ENCODE data around the gene NCF2.

The NCF2 gene

DNA sequence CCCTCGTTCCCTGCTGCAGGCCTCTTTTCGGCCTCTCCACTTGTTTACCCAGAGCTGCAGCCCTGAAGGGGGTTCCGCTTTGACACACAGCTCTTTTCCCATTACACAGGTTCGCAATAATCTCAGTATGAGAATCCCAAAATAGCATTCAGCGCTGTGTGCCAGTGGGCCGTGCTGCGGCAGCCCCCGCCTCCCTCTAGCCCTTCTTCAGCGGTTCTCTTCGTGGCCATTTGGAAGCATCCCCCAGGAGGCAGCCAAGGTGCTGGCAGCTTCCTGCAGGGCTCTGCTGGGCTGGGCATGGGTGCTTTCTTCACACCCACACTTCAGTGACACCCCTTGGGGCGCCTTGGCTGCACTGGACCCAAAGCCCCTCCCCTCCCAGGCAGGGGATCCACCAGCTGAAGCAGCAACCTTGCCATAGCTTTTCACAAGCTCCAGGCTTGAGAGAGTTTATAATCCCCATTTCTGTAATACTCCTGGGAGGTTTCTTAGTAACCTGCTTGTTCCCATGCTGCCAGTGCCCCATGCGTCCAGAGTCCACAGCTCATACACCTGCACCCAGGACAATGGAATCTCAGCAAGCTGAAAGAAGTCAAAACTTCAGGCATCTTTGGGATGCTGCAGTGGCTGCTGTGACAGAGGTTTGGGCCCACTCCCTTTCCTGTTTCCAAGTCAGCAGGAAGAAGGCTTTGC, 8.1 kb downstream of the NCF2 start:
- DNase-seq = no peak

DNA sequence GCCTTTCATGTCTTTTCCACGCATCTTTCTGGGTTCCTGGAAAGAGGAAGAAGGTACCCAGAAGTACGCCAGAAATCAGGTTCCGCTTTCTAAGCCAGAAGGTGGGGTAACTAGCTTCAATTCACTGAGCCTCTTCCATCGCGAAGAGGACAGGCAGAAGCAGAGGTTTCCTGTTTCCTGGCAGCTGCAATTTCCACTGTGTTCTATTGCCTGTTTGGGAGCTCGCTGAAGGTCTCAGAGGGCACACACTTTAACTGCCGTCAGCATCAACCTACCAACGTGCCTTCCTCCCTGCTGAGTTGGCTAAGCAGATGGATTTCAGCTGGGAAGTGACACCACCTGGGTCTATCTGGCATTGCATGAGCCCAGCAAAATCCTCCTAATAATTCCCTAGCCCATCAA, 10.0 kb downstream of the NCF2 start:
- peak; percentile 66 for DNase-seq

DNA sequence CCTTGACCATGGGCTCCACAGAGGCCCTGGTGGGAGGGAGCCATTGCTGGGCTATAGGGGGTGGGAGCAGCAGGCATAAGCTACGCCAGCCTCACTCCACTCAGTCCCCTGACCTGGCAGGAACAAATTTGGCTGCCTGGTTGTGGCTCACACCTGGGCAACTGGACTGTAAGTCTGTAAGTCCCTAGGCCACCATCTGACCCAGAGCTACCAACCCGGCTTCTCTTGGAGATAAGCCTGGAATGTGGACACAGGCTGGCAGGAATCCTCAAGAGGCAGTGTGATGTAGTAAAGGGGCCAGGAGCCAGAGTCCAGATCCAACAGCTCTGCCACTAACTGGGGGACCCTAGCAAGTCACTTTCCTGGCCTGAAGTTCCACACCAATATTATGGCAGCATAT, 11.4 kb downstream of the NCF2 start:
- DNase-seq = no peak

GRCh38 chr1:183577897-183578465, 12.3 kb downstream of the NCF2 start:
- no peak for DNase-seq

GRCh38 chr1:183576537-183576936, 13.7 kb downstream of the NCF2 start:
- no peak for DNase-seq

- no peak for DNase-seq
Observed at GRCh38 chr1:183575606-183576005, 14.7 kb downstream of the NCF2 start.

GRCh38 chr1:183572721-183573120, 17.5 kb downstream of the NCF2 start:
- DNase-seq = no peak

GRCh38 chr1:183571678-183572268, 18.5 kb downstream of the NCF2 start:
- no peak for DNase-seq

DNA sequence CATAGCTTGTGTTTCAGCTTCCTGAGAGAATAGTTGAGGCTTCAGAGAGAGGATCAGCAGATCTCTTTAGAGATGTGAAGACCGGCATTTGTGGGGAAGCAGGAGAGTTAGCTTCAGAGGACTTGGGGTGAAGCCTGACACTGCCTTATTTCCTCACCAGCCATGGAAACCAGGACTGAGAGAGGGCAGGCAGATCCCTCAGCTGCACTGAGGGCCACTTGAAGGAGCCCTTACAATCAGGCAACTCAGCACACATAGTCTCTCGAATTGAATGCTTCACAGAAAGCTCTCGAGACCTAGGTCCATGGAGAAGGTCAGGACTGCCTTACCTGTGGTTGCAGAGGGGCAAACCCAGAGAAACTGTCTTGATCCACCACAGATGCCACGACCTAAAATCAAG, 19.8 kb downstream of the NCF2 start:
- DNase-seq = no peak

GRCh38 chr1:183569801-183570200, 20.5 kb downstream of the NCF2 start:
- DNase-seq = no peak

- no peak for DNase-seq
Observed at GRCh38 chr1:183569141-183569540, 21.1 kb downstream of the NCF2 start.

- DNase-seq = no peak
Observed at GRCh38 chr1:183568176-183569021, 21.9 kb downstream of the NCF2 start.

DNA sequence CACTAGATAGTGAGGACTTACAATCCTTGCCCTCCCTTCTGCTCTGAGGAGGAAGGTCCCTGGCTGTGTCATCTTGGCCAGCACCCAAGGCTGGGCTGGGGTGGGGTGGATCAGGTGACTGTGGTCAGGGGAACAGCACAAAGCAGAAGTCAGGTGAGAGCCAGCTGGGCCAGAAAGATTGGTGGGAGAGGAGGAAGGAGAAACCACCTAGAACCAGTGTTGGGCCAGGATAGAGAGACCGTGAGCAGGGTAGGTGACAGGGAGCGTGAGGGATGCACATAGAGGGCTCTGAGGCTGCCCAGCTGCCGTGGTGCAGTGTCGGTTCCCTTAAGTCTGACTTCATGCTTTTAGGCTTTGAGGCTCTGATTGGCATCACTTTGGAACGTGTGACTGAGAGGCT, 22.7 kb downstream of the NCF2 start:
- DNase-seq = peak; percentile 77

GRCh38 chr1:183566026-183566425, 24.2 kb downstream of the NCF2 start:
- no peak for DNase-seq

- DNase-seq = no peak
Observed at GRCh38 chr1:183565261-183565660, 25.0 kb downstream of the NCF2 start.

GRCh38 chr1:183562701-183563100, 27.6 kb downstream of the NCF2 start:
- no peak for DNase-seq

- no peak for DNase-seq
Observed at GRCh38 chr1:183559061-183559460, 31.2 kb downstream of the NCF2 start.

GRCh38 chr1:183554577-183554976, 35.7 kb downstream of the NCF2 start:
- no peak for DNase-seq

GRCh38 chr1:183553764-183554163, 36.5 kb downstream of the NCF2 start:
- DNase-seq = no peak

DNA sequence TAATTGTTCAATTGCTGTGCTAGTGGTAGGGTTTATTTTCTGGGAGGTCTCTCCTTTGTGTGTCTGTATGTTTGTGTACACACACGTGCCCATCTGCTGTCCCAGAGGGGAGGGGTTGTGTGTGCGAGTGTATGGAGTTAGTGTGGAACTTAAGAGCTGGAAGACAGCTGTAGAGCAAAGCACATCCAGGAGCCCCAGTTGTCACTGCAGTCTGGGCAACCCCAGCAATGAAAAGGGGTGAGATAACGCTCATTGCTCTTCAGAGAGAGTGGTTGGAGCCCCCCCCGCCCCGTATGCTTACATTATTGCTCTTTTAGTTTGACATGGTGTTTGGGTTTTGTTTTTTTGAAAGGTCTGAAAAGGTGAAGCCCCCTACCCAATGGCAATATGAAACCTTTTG, 36.9 kb downstream of the NCF2 start:
- no peak for DNase-seq

DNA sequence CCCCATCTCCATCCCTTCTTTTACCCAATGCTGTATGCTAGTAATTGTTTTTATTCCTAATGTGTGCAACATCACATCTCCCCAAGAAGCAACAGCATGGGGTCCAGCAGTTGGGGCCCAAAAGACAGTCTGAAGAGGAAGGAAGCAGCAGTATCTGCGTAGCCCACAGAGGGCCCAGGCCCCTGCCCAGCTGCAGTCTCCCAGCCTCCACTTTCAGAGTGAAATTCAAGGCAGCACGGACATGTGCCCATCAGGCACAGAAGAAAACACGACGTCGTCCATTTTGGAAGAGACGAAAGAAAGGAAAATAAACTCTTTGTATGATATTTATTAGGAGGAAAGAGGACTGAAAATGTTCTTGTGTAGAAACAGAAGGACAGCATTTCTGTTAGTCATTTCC, 37.4 kb downstream of the NCF2 start:
- DNase-seq = no peak

DNA sequence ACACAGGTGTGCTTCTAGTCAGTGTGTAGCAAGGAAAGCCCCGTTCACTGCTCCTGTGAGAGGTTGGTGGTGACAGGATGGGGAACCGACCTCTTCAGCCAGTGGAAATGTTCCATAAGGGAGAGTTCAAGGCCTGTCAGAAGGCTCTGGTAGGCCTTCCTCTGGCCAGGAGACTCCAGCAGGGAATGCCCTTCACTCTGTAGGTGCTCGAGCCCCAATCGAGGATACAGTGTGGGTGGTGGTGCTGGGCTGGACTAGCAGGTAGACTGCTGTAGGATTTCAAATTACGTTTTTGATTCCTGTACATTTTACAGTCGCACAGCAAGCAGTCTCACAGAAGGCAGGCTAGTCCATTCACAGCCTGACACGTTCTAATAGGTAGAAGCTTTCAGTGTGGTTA, 37.8 kb downstream of the NCF2 start:
- no peak for DNase-seq

DNA sequence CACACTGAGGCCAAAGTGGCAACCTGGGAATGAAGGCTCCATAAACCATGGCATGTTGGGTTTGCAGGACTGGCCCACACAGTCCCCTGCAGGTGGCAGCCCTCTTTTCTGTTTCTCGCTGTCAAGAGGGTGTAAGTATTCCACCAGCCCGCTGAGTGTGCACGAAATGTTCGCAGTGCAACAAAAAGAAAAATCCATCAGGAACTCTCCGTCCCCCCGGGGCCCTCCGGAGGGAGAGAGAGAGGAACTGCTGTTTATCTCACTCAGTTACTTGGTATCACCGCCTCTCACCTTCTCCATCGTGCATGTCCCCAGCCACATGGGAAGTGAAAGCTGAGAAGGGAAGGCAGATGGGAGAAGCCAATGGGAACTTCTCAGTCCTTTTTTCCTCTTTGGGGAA, 38.3 kb downstream of the NCF2 start:
- DNase-seq = no peak

GRCh38 chr1:183550915-183551314, 39.3 kb downstream of the NCF2 start:
- no peak for DNase-seq

Data from NCI-H2107 (cell line).